WTC11 (cell line): ENCODE results near the gene FLCN. TPM values are rescaled to one million over a fixed set of nuclear protein-coding genes. Genes with fewer than 3 reads are reported as not detected.
"Not testable (repeated sequence)": the region's sequence is repeated elsewhere in the genome, so short reads cannot be mapped to it uniquely, and the experiment has no call there.

Experiments
- ATAC-seq: fragments of 200-7000 bp; cut with Tn5 transposase; 2 replicates; pipeline ENCODE4 v1.10.0; 2021; ENCODE audit warnings: mild to moderate bottlenecking, moderate library complexity
- CTCF ChIA-PET: fragments of 300-600 bp; sonication (Branson Sonifier 250); formaldehyde crosslinking; loops from one replicate; lab custom pipeline; 2021; ENCODE audit warnings: antibody characterized with exemption; lab: Charles Lee
- POLR2A ChIA-PET: fragments of 350-600 bp; sonication (Branson Sonifier 250); formaldehyde crosslinking; loops from one replicate; lab custom pipeline; 2021; ENCODE audit warnings: antibody characterized with exemption; lab: Charles Lee
- DNase-seq: peaks from one replicate; pipeline ENCODE4 v3.0.0; 2021; ENCODE audit warnings: low spot score
- H3K27ac Mint-ChIP-seq: 2 replicates; pipeline ENCODE4 v1.8.0; 2021; ENCODE audit warnings: mixed read lengths
- H3K27me3 Mint-ChIP-seq: 2 replicates; pipeline ENCODE4 v1.8.0; 2021; ENCODE audit warnings: low read depth, mild to moderate bottlenecking, moderate library complexity, mixed read lengths
- H3K36me3 Mint-ChIP-seq: 2 replicates; pipeline ENCODE4 v1.8.0; 2021; ENCODE audit warnings: mixed read lengths
- H3K4me1 Mint-ChIP-seq: 2 replicates; pipeline ENCODE4 v1.8.0; 2022; ENCODE audit warnings: mixed read lengths
- H3K4me3 Mint-ChIP-seq: 2 replicates; pipeline ENCODE4 v1.8.0; 2021; ENCODE audit warnings: mild to moderate bottlenecking, moderate library complexity, mixed read lengths
- H3K9me3 Mint-ChIP-seq: 2 replicates; pipeline ENCODE4 v1.8.0; 2021; ENCODE audit warnings: mixed read lengths
- EMX1 ChIP-seq: fragments of 250-450 bp; sonication (Bioruptor Pico); IDR thresholded peaks from 2 replicates; pipeline ENCODE4 v1.8.0; 2021; ENCODE audit warnings: mild to moderate bottlenecking
- ETV6 ChIP-seq: sonication (generic); formaldehyde crosslinking; IDR thresholded peaks from 2 replicates; pipeline ENCODE4 v1.8.1; 2022; ENCODE audit warnings: mild to moderate bottlenecking, missing genetic modification reagents
- GABPB1 ChIP-seq: sonication (generic); formaldehyde crosslinking; IDR thresholded peaks from 2 replicates; pipeline ENCODE4 v1.8.1; 2023; ENCODE audit warnings: mild to moderate bottlenecking, missing genetic modification reagents
- JAZF1 ChIP-seq: fragments of 250-450 bp; sonication (Bioruptor Pico); IDR thresholded peaks from 2 replicates; pipeline ENCODE4 v1.9.0; 2021; ENCODE audit warnings: moderate library complexity, mild to moderate bottlenecking, inconsistent platforms
- NFE2L1 ChIP-seq: sonication (generic); formaldehyde crosslinking; IDR thresholded peaks from 2 replicates; pipeline ENCODE4 v1.8.1; 2023; ENCODE audit warnings: missing genetic modification reagents
- NR3C1 ChIP-seq: sonication (generic); formaldehyde crosslinking; conservative IDR thresholded peaks from 2 replicates; pipeline ENCODE4 v1.8.1; 2023; ENCODE audit warnings: low read depth, mild to moderate bottlenecking, missing genetic modification reagents
- ZNF317 ChIP-seq: sonication (generic); formaldehyde crosslinking; IDR thresholded peaks from 2 replicates; pipeline ENCODE4 v1.8.1; 2023; ENCODE audit warnings: low read depth, mild to moderate bottlenecking, moderate library complexity, missing genetic modification reagents, borderline replicate concordance
- total RNA-seq: library from RNA; stranded (reverse); gene quantifications from 3 replicates; pipeline ENCODE4 v1.2.3, GENCODE V29; 2021
- TF ChIP-seq, protein P1 (sequence below): fragments of 250-450 bp; sonication (Bioruptor Pico); IDR thresholded peaks from 2 replicates; pipeline ENCODE4 v2.1.2; 2022; ENCODE audit warnings: mild to moderate bottlenecking, moderate library complexity
- TF ChIP-seq, protein P2 (sequence below): sonication (generic); formaldehyde crosslinking; IDR thresholded peaks from 2 replicates; pipeline ENCODE4 v1.8.1; 2022; ENCODE audit warnings: mild to moderate bottlenecking, moderate library complexity, missing genetic modification reagents
- TF ChIP-seq, protein P3 (sequence below): sonication (generic); formaldehyde crosslinking; IDR thresholded peaks from 2 replicates; pipeline ENCODE4 v1.8.1; 2022; ENCODE audit warnings: low read depth, missing genetic modification reagents, borderline replicate concordance
- TF ChIP-seq, protein P4 (sequence below): sonication (generic); formaldehyde crosslinking; conservative IDR thresholded peaks from 2 replicates; pipeline ENCODE4 v1.8.1; 2022; ENCODE audit warnings: mild to moderate bottlenecking, missing genetic modification reagents
- TF ChIP-seq, protein P5 (sequence below): fragments of 250-450 bp; sonication (Bioruptor Pico); IDR thresholded peaks from 2 replicates; pipeline ENCODE4 v1.9.0; 2021; ENCODE audit warnings: mild to moderate bottlenecking
- TF ChIP-seq, protein P6 (sequence below): sonication (generic); formaldehyde crosslinking; IDR thresholded peaks from 2 replicates; pipeline ENCODE4 v1.8.1; 2023; ENCODE audit warnings: mild to moderate bottlenecking, missing genetic modification reagents, moderate library complexity
- TF ChIP-seq, protein P7 (sequence below): fragments of 250-450 bp; sonication (Bioruptor Pico); IDR thresholded peaks from 2 replicates; pipeline ENCODE4 v1.9.0; 2021; ENCODE audit warnings: moderate library complexity, mild to moderate bottlenecking, inconsistent platforms, borderline replicate concordance
- TF ChIP-seq, protein P8 (sequence below): sonication (generic); formaldehyde crosslinking; IDR thresholded peaks from 2 replicates; pipeline ENCODE4 v1.8.1; 2023; ENCODE audit warnings: mild to moderate bottlenecking, moderate library complexity, missing genetic modification reagents

Gene FLCN
- total RNA-seq, 1 experiment from 2014 or later = 40.8 TPM

DNA sequence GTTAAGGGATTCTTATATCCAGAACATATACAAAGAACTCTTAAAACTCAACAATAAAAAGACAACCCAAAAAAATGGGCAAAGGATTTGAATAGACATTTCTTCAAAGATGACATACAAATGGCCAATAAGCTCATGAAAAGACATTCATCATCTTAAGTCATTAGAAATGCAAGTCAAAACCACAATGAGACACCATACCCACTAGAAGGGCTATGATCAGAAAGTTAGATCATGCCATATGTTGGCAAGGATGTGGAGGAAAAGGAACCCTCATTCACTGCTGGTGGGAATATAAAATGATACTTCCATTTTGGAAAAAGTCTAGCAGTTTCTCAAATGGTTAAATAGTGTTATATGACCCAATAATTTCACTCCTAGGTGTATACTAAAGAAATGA is 40.2 kb downstream of the FLCN start (continued):
- TF ChIP-seq ETV6 (CRISPR knock-in tag) (no peak), EMX1 (CRISPR knock-in tag) (no peak), GABPB1 (CRISPR knock-in tag) (no peak)
- TF ChIP-seq, protein P1, sequence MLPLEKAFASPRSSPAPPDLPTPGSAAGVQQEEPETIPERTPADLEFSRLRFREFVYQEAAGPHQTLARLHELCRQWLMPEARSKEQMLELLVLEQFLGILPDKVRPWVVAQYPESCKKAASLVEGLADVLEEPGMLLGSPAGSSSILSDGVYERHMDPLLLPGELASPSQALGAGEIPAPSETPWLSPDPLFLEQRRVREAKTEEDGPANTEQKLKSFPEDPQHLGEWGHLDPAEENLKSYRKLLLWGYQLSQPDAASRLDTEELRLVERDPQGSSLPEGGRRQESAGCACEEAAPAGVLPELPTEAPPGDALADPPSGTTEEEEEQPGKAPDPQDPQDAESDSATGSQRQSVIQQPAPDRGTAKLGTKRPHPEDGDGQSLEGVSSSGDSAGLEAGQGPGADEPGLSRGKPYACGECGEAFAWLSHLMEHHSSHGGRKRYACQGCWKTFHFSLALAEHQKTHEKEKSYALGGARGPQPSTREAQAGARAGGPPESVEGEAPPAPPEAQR (CRISPR knock-in tag) = no peak
- TF ChIP-seq, protein P2, sequence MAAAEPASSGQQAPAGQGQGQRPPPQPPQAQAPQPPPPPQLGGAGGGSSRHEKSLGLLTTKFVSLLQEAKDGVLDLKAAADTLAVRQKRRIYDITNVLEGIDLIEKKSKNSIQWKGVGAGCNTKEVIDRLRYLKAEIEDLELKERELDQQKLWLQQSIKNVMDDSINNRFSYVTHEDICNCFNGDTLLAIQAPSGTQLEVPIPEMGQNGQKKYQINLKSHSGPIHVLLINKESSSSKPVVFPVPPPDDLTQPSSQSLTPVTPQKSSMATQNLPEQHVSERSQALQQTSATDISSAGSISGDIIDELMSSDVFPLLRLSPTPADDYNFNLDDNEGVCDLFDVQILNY (CRISPR knock-in tag) = no peak
- TF ChIP-seq, protein P3, sequence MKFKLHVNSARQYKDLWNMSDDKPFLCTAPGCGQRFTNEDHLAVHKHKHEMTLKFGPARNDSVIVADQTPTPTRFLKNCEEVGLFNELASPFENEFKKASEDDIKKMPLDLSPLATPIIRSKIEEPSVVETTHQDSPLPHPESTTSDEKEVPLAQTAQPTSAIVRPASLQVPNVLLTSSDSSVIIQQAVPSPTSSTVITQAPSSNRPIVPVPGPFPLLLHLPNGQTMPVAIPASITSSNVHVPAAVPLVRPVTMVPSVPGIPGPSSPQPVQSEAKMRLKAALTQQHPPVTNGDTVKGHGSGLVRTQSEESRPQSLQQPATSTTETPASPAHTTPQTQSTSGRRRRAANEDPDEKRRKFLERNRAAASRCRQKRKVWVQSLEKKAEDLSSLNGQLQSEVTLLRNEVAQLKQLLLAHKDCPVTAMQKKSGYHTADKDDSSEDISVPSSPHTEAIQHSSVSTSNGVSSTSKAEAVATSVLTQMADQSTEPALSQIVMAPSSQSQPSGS (CRISPR knock-in tag) = no peak
- TF ChIP-seq, protein P4, sequence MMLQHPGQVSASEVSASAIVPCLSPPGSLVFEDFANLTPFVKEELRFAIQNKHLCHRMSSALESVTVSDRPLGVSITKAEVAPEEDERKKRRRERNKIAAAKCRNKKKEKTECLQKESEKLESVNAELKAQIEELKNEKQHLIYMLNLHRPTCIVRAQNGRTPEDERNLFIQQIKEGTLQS (CRISPR knock-in tag) = no peak

DNA sequence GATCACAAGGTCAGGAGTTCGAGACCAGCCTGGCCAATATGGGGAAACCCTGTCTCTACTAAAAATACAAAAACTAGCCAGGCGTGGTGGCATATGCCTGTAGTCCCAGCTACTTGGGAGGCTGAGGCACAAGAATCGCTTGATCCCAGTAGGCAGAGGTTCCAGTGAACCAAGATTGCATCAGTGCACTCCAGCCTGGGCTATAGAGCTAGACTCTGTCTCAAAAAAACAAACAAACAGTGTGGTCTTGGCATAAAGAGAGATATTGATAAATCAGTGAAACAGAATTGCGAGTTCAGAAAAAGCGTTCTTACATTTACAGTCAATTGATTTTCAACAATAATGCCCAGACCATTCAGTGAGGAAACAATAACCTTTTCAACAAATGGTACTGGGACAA is 41.5 kb downstream of the FLCN start:
- H3K4me1 Mint-ChIP-seq, H3K27me3 Mint-ChIP-seq, H3K4me3 Mint-ChIP-seq, H3K36me3 Mint-ChIP-seq, DNase-seq, CTCF ChIA-PET, POLR2A ChIA-PET, ATAC-seq, H3K9me3 Mint-ChIP-seq, H3K27ac Mint-ChIP-seq: not testable (repeated sequence)

DNA sequence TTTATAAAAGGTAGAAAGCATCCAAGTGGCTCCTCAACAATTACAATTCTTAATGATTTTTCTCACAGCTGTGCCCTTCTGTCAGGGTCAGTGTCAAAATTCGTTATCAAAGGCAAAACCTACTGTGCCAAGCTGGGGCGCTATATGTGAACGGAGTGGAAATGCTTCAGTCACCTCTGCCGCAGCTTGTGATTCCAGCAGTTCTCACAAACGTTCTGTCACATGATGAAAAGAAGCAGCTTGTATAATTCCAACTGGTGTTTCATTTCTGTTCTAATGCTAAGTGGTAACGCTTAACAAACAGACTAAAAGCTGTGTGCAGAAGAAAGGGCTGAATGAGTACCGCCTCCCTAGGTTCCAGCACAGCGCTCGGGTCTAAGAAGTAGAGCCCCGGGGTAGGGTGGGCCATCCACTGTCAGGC is 45.0 kb downstream of the FLCN start:
- ChIA-PET CTCF (interaction anchor here (0.6 to 1.6 kb wide), 4 partner anchors 45 to 83 kb away, joined by 3 to 6 read pairs (median 4); no protein-coding TSS in a partner anchor), POLR2A (interaction anchor here (0.7 to 1.4 kb wide), 2 partner anchors 50 to 135 kb away, joined by 3 to 5 read pairs; no protein-coding TSS in a partner anchor)
- ATAC-seq (no peak), DNase-seq (no peak)
- Mint-ChIP-seq H3K27me3 (no peaks in the 10 kb centered on the region), H3K9me3 (no peaks in the 10 kb centered on the region), H3K36me3 (peaks cover 9% of the 10 kb centered on the region; the same call in 1 of the 2 replicates), H3K4me3 (no peak overlapping the region), H3K27ac (no peak overlapping the region), H3K4me1 (peaks cover 4% of the 10 kb centered on the region; the same call in 1 of the 2 replicates)
- TF ChIP-seq JAZF1 (CRISPR knock-in tag) (no peak), ZNF317 (CRISPR knock-in tag) (no peak)
- TF ChIP-seq, protein P5, sequence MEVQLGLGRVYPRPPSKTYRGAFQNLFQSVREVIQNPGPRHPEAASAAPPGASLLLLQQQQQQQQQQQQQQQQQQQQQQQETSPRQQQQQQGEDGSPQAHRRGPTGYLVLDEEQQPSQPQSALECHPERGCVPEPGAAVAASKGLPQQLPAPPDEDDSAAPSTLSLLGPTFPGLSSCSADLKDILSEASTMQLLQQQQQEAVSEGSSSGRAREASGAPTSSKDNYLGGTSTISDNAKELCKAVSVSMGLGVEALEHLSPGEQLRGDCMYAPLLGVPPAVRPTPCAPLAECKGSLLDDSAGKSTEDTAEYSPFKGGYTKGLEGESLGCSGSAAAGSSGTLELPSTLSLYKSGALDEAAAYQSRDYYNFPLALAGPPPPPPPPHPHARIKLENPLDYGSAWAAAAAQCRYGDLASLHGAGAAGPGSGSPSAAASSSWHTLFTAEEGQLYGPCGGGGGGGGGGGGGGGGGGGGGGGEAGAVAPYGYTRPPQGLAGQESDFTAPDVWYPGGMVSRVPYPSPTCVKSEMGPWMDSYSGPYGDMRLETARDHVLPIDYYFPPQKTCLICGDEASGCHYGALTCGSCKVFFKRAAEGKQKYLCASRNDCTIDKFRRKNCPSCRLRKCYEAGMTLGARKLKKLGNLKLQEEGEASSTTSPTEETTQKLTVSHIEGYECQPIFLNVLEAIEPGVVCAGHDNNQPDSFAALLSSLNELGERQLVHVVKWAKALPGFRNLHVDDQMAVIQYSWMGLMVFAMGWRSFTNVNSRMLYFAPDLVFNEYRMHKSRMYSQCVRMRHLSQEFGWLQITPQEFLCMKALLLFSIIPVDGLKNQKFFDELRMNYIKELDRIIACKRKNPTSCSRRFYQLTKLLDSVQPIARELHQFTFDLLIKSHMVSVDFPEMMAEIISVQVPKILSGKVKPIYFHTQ (CRISPR knock-in tag) = no peak

DNA sequence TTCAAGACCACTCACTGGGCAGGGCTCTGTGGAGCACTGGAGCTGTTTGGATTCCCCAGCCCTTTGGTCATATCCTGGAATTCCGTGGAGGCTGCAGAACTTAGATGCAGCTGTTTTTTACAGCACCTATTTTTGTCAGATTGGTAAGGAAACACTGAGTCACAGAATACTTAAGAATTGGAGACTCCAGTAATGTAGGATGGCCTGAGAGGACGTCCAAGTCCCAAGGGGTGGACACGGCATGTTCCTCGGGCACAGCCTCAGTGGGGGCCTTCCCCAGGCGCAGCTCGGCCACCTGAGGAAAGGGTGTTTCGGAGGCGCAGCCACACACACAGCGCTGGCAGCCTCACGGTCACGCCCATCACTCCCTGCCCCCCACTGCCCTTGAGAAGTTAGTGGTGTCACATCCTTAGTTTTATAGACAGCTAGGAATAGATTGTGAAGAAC is 45.6 kb downstream of the FLCN start:
- ChIA-PET CTCF (interaction anchor here (1.0 to 1.6 kb wide), 2 partner anchors 49 to 84 kb away, joined by 3 to 6 read pairs; no protein-coding TSS in a partner anchor), POLR2A (interaction anchor here (1.4 kb wide), 1 partner anchor 49 kb away, joined by 5 read pairs; no protein-coding TSS in a partner anchor)
- DNase-seq (no peak), ATAC-seq (no peak; the same call in 1 of the 2 replicates)
- peaks cover 4% of the 10 kb centered on the region; the same call in 1 of the 2 replicates for H3K4me1 Mint-ChIP-seq
- H3K27ac Mint-ChIP-seq = peak overlapping the region; percentile 41; the same call in 1 of the 2 replicates
- no peaks in the 10 kb centered on the region for H3K27me3 Mint-ChIP-seq
- peaks cover 9% of the 10 kb centered on the region; the same call in 1 of the 2 replicates for H3K36me3 Mint-ChIP-seq
- no peak overlapping the region for H3K4me3 Mint-ChIP-seq
- H3K9me3 Mint-ChIP-seq = no peaks in the 10 kb centered on the region
- TF ChIP-seq NR3C1 (CRISPR knock-in tag) = no peak
- TF ChIP-seq NFE2L1 (CRISPR knock-in tag) = no peak
- TF ChIP-seq, protein P6, sequence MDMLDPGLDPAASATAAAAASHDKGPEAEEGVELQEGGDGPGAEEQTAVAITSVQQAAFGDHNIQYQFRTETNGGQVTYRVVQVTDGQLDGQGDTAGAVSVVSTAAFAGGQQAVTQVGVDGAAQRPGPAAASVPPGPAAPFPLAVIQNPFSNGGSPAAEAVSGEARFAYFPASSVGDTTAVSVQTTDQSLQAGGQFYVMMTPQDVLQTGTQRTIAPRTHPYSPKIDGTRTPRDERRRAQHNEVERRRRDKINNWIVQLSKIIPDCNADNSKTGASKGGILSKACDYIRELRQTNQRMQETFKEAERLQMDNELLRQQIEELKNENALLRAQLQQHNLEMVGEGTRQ (CRISPR knock-in tag) = no peak
- TF ChIP-seq, protein P7, sequence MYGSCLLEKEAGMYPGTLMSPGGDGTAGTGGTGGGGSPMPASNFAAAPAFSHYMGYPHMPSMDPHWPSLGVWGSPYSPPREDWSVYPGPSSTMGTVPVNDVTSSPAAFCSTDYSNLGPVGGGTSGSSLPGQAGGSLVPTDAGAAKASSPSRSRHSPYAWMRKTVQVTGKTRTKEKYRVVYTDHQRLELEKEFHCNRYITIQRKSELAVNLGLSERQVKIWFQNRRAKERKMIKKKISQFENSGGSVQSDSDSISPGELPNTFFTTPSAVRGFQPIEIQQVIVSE (CRISPR knock-in tag) = no peak
- TF ChIP-seq, protein P8, sequence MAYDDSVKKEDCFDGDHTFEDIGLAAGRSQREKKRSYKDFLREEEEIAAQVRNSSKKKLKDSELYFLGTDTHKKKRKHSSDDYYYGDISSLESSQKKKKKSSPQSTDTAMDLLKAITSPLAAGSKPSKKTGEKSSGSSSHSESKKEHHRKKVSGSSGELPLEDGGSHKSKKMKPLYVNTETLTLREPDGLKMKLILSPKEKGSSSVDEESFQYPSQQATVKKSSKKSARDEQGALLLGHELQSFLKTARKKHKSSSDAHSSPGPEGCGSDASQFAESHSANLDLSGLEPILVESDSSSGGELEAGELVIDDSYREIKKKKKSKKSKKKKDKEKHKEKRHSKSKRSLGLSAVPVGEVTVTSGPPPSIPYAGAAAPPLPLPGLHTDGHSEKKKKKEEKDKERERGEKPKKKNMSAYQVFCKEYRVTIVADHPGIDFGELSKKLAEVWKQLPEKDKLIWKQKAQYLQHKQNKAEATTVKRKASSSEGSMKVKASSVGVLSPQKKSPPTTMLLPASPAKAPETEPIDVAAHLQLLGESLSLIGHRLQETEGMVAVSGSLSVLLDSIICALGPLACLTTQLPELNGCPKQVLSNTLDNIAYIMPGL (CRISPR knock-in tag) = no peak
